H9 (cell line): ENCODE measurements around the gene PLXND1. TPM values are rescaled to one million over a fixed set of nuclear protein-coding genes. Genes with fewer than 3 reads are reported as not detected.

Source experiments
- DNase-seq: peaks from one replicate; pipeline ENCODE4 v3.0.0-alpha.2; 2017
- H2AFZ ChIP-seq: one replicate; pipeline ENCODE4 v1.6.1; 2013; ENCODE audit warnings: mild to moderate bottlenecking, low read length, control low read depth, moderate library complexity
- H2AK5ac ChIP-seq: 2 replicates; pipeline ENCODE4 v1.6.1; 2013; ENCODE audit warnings: low read length, control low read depth, mixed read lengths; ENCODE audit not compliant: insufficient read length
- H2BK120ac ChIP-seq: one replicate; pipeline ENCODE4 v1.6.1; 2013; ENCODE audit warnings: low read depth, mild to moderate bottlenecking, low read length, control low read depth, inconsistent platforms; ENCODE audit not compliant: poor library complexity, severe bottlenecking
- H2BK12ac ChIP-seq: 2 replicates; pipeline ENCODE4 v1.6.1; 2013; ENCODE audit warnings: low read length, control low read depth, mixed read lengths, low read depth; ENCODE audit not compliant: insufficient read length
- H2BK15ac ChIP-seq: 2 replicates; pipeline ENCODE4 v1.6.1; 2013; ENCODE audit warnings: low read depth, low read length, control low read depth
- H2BK20ac ChIP-seq: one replicate; pipeline ENCODE4 v1.6.1; 2013; ENCODE audit warnings: low read depth, mild to moderate bottlenecking, low read length, control low read depth, inconsistent platforms; ENCODE audit not compliant: poor library complexity, severe bottlenecking
- H2BK5ac ChIP-seq: 2 replicates; pipeline ENCODE4 v1.6.1; 2013; ENCODE audit warnings: low read length, control low read depth, mixed read lengths; ENCODE audit not compliant: insufficient read length
- H3K14ac ChIP-seq: 2 replicates; pipeline ENCODE4 v1.6.1; 2013; ENCODE audit warnings: low read length, control low read depth; ENCODE audit not compliant: insufficient read depth
- H3K18ac ChIP-seq: 2 replicates; pipeline ENCODE4 v1.6.1; 2013; ENCODE audit warnings: low read depth, mild to moderate bottlenecking, mixed read lengths, low read length, control low read depth; ENCODE audit not compliant: insufficient read length
- H3K23ac ChIP-seq: 2 replicates; pipeline ENCODE4 v1.6.1; 2013; ENCODE audit warnings: low read length, control low read depth, mixed read lengths, low read depth; ENCODE audit not compliant: insufficient read length
- H3K23me2 ChIP-seq: 2 replicates; pipeline ENCODE4 v1.6.1; 2013; ENCODE audit warnings: low read depth, mild to moderate bottlenecking, mixed read lengths, low read length, control low read depth; ENCODE audit not compliant: insufficient read length, poor library complexity, severe bottlenecking
- H3K27ac ChIP-seq: 2 replicates; pipeline ENCODE4 v1.5.1; 2013; ENCODE audit warnings: low read length, control low read depth, mixed read lengths, low read depth; ENCODE audit not compliant: insufficient read length
- H3K27me3 ChIP-seq: 2 replicates; pipeline ENCODE4 v1.6.1; 2013; ENCODE audit warnings: low read length, control low read depth, inconsistent platforms; ENCODE audit not compliant: insufficient read depth
- H3K4ac ChIP-seq: 2 replicates; pipeline ENCODE4 v1.6.1; 2013; ENCODE audit warnings: low read depth, mild to moderate bottlenecking, control low read depth, inconsistent platforms, low read length, moderate library complexity
- H3K4me1 ChIP-seq: 2 replicates; pipeline ENCODE4 v1.6.1; 2013; ENCODE audit warnings: low read length, control low read depth, inconsistent platforms; ENCODE audit not compliant: insufficient read depth
- H3K4me2 ChIP-seq: 2 replicates; pipeline ENCODE4 v1.6.1; 2013; ENCODE audit warnings: low read length, control low read depth, mixed read lengths; ENCODE audit not compliant: insufficient read length, insufficient read depth
- H3K56ac ChIP-seq: 2 replicates; pipeline ENCODE4 v1.6.1; 2013; ENCODE audit warnings: low read depth, mild to moderate bottlenecking, mixed read lengths, low read length, control low read depth; ENCODE audit not compliant: insufficient read length
- H3K79me1 ChIP-seq: 2 replicates; pipeline ENCODE4 v1.6.1; 2013; ENCODE audit warnings: low read depth, mild to moderate bottlenecking, moderate library complexity, low read length, control low read depth, inconsistent platforms; ENCODE audit not compliant: insufficient read depth, poor library complexity, severe bottlenecking
- H3K79me2 ChIP-seq: 2 replicates; pipeline ENCODE4 v1.6.1; 2013; ENCODE audit warnings: low read length, control low read depth, inconsistent platforms; ENCODE audit not compliant: insufficient read depth
- H3K9ac ChIP-seq: 2 replicates; pipeline ENCODE4 v1.6.1; 2013; ENCODE audit warnings: low read length, control low read depth, mixed read lengths; ENCODE audit not compliant: insufficient read length; ENCODE audit errors: extremely low read depth
- H3K9me3 ChIP-seq: one replicate; pipeline ENCODE4 v1.6.1; 2013; ENCODE audit warnings: low read depth, low read length, inconsistent platforms; ENCODE audit not compliant: control insufficient read depth
- H3T11ph ChIP-seq: one replicate; pipeline ENCODE4 v1.6.1; 2013; ENCODE audit warnings: mild to moderate bottlenecking, low read length, control low read depth, inconsistent platforms
- H4K20me1 ChIP-seq: one replicate; pipeline ENCODE4 v1.6.1; 2013; ENCODE audit not compliant: control insufficient read depth, insufficient read length, insufficient read depth
- H4K5ac ChIP-seq: 2 replicates; pipeline ENCODE4 v1.6.1; 2013; ENCODE audit warnings: low read depth, mild to moderate bottlenecking, mixed read lengths, low read length, control low read depth; ENCODE audit not compliant: insufficient read length
- H4K8ac ChIP-seq: replicated peaks from 2 replicates; pipeline ENCODE4 v1.6.1; 2013; ENCODE audit warnings: low read length, control low read depth, mixed read lengths, low read depth; ENCODE audit not compliant: insufficient read length
- H4K91ac ChIP-seq: 2 replicates; pipeline ENCODE4 v1.6.1; 2013; ENCODE audit warnings: low read depth, mild to moderate bottlenecking, moderate library complexity, mixed read lengths, low read length, control low read depth; ENCODE audit not compliant: insufficient read length
- H3K27ac Mint-ChIP-seq, 3 experiments: 2 replicates in 2 of 3; 3 replicates in 1 of 3; pipeline ENCODE4 v1.8.0; 2020 to 2021; ENCODE audit warnings: mixed read lengths in 3 of 3, mild to moderate bottlenecking in 1 of 3, moderate library complexity in 1 of 3
- H3K27me3 Mint-ChIP-seq: 2 replicates; pipeline ENCODE4 v1.8.0; 2021; ENCODE audit warnings: low read depth, mild to moderate bottlenecking, moderate library complexity, mixed read lengths
- H3K36me3 Mint-ChIP-seq, 3 experiments: 2 replicates in 2 of 3; 3 replicates in 1 of 3; pipeline ENCODE4 v1.8.0; 2020 to 2021; ENCODE audit warnings: low read depth in 3 of 3, mixed read lengths in 3 of 3; ENCODE audit not compliant: insufficient read depth in 1 of 3
- H3K4me1 Mint-ChIP-seq, 2 experiments: 2 replicates each; pipeline ENCODE4 v1.8.0; 2020; ENCODE audit warnings: mixed read lengths in 2 of 2
- H3K4me3 Mint-ChIP-seq, 2 experiments: 2 replicates in 1 of 2; 3 replicates in 1 of 2; pipeline ENCODE4 v1.8.0; 2020 to 2021; ENCODE audit warnings: mild to moderate bottlenecking in 2 of 2, mixed read lengths in 2 of 2, moderate library complexity in 1 of 2
- H3K9me3 Mint-ChIP-seq, 2 experiments: 2 replicates in 1 of 2; 3 replicates in 1 of 2; pipeline ENCODE4 v1.8.0; 2020; ENCODE audit warnings: mild to moderate bottlenecking in 2 of 2, mixed read lengths in 2 of 2, moderate library complexity in 1 of 2
- whole genome bisulfite sequencing: extraction: QIAGEN DNeasy Blood & Tissue Kit; methylation state at CpG from one replicate; pipeline ENCODE4 v1.1.7; 2013; ENCODE audit warnings: missing lambda C conversion rate, low lambda C conversion rate, mixed read lengths; ENCODE audit not compliant: insufficient read length; ENCODE audit errors: extremely low coverage; 5-methylcytosine and 5-hydroxymethylcytosine counted together
- total RNA-seq: library from RNA; stranded (reverse); gene quantifications from 2 replicates; pipeline ENCODE4 v1.2.1, GENCODE V29; 2021
- TF ChIP-seq, protein P1 (sequence below): fragments of 200-600 bp; sonication (generic); conservative IDR thresholded peaks from 3 replicates; pipeline ENCODE4 v1.8.0; 2021; ENCODE audit warnings: antibody characterized with exemption, mild to moderate bottlenecking

The PLXND1 gene
- total RNA-seq, 1 experiment from 2014 or later: 50.9 TPM

DNA sequence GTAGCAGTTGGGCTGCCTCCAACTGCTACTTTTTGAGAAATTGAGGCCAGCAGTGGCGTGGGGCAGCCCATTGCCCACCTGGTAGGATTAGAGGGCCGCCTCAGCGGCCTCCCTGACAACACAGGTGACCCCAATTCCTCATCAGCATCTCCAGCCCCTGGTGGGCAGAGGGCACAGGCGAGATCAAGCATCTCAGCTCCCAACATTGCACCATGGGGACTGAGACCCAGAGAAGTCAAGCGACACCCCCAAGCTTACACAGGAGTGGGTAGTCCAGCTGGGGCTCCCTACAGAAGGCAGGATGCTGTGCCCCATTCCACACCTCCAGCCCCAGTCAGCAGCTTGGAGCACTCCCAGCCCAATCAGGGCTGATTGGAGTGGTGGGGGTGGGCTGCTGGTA lies 63.7 kb downstream of the PLXND1 start:
- H4K91ac ChIP-seq: no peak overlapping the region
- WGBS: no CpG with 5 or more reads among the region's 5 CpGs
- no peak overlapping the region for H2BK20ac ChIP-seq
- H3K4me3 Mint-ChIP-seq: no peak overlapping the region
- no peaks in the 10 kb centered on the region; the same call in 1 of the 2 replicates for H3K4me1 ChIP-seq
- no peak overlapping the region for H2BK120ac ChIP-seq
- H3K79me1 ChIP-seq: no peaks in the 10 kb centered on the region
- H3K56ac ChIP-seq: no peak overlapping the region
- no peak overlapping the region for H4K8ac ChIP-seq
- no peak overlapping the region for H3K4ac ChIP-seq
- H3K23me2 ChIP-seq: no peaks in the 10 kb centered on the region
- H3K18ac ChIP-seq: no peak overlapping the region
- H3K9me3 Mint-ChIP-seq: 0 out of 5 replicates have a peak, but pooled peaks cover 0 to 3% of the 10 kb centered on the region in 2 experiments
- no peak overlapping the region for H2AK5ac ChIP-seq
- no peak overlapping the region for H3K9ac ChIP-seq
- H2BK15ac ChIP-seq: no peak overlapping the region
- H2AFZ ChIP-seq: no peak overlapping the region
- no peak overlapping the region for H3T11ph ChIP-seq
- H3K23ac ChIP-seq: no peak overlapping the region
- no peak overlapping the region for H3K14ac ChIP-seq
- DNase-seq: no peak
- no peaks in the 10 kb centered on the region for H3K36me3 Mint-ChIP-seq
- H3K79me2 ChIP-seq: no peaks in the 10 kb centered on the region
- H2BK12ac ChIP-seq: no peak overlapping the region
- H4K20me1 ChIP-seq: no peaks in the 10 kb centered on the region
- H3K4me1 Mint-ChIP-seq: peaks cover 16 to 20% of the 10 kb centered on the region in 2 experiments
- no peak overlapping the region for H2BK5ac ChIP-seq
- H3K27me3 Mint-ChIP-seq: peaks cover 2% of the 10 kb centered on the region; the same call in 1 of the 2 replicates
- TF ChIP-seq, protein P1, sequence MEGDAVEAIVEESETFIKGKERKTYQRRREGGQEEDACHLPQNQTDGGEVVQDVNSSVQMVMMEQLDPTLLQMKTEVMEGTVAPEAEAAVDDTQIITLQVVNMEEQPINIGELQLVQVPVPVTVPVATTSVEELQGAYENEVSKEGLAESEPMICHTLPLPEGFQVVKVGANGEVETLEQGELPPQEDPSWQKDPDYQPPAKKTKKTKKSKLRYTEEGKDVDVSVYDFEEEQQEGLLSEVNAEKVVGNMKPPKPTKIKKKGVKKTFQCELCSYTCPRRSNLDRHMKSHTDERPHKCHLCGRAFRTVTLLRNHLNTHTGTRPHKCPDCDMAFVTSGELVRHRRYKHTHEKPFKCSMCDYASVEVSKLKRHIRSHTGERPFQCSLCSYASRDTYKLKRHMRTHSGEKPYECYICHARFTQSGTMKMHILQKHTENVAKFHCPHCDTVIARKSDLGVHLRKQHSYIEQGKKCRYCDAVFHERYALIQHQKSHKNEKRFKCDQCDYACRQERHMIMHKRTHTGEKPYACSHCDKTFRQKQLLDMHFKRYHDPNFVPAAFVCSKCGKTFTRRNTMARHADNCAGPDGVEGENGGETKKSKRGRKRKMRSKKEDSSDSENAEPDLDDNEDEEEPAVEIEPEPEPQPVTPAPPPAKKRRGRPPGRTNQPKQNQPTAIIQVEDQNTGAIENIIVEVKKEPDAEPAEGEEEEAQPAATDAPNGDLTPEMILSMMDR: no peak
- H3K9me3 ChIP-seq: no peaks in the 10 kb centered on the region
- H3K4me2 ChIP-seq: no peak overlapping the region
- H3K27me3 ChIP-seq: no peaks in the 10 kb centered on the region; the same call in 1 of the 2 replicates
- H3K27ac Mint-ChIP-seq: no peak overlapping the region
- H3K27ac ChIP-seq: no peak overlapping the region
- H4K5ac ChIP-seq: no peak overlapping the region
